Measurements from ENCODE around the gene SH3BGRL3.

The SH3BGRL3 gene

DNA sequence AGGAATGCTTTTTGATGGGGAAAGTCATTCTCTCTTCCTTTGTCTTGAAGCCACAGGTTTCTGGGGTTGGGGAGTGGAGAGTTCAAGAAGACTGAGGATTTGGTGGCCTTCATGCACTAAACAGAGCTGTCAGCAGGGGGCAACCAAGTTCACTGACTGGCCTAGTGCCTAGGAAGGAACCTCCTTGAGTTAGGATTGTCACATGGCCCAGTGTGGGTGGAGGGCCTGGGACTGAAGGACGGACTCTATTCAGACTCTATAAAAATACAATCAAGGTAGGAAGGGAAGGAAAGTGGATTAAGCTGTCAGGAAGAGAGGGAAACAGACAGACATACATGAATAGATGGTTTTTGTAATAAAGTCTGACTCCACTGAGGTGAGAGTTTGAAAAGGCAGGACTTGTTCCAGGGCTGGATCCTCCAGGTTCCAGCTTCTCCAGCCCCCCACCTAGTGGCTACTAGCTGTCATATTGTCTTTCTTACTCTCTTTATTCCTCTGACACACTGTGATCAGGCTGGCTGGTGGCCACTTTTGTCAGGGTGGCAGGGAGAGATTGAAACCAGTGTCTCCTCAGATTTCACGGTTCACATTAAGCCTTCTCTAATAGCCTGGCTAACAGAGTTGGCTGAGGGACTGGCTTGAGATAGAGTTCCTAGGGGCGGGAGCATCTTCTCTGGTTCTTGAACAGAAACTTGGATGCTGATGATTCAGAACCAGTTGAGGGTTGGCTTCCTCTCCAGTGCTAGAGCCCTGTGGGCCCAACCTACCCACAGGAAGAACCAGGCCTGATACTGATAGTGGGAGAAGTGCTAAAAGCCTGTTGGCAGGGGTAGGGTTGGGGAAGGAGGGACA, 4.1 kb upstream of the SH3BGRL3 start:
- DNase-seq = peak; percentile 67

- no peak for DNase-seq
These were observed 3.5 kb upstream of the SH3BGRL3 start for GRCh38 chr1:26276432-26276838.

GRCh38 chr1:26277261-26277661, 2.6 kb upstream of the SH3BGRL3 start:
- DNase-seq = no peak

DNA sequence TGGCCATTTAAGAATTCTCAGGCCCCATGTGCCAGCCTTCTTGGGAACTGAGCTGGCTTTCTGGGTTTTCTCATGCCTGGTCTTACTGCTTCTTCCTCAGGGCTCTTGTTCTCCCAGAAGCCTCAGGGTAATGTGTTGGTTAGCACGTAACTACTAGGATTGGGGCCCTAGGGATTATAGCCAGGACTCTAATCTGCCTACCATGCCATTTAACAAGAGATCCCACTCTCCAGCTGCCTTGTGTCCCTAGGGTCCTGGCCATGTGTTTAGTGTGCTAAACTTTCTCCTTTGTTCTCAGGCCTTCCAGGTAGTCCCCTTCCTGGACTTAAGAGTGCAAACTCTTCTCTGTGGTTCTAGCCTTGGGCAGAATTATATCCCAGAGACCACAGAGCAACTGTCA, 2.2 kb upstream of the SH3BGRL3 start:
- no peak for DNase-seq

DNA sequence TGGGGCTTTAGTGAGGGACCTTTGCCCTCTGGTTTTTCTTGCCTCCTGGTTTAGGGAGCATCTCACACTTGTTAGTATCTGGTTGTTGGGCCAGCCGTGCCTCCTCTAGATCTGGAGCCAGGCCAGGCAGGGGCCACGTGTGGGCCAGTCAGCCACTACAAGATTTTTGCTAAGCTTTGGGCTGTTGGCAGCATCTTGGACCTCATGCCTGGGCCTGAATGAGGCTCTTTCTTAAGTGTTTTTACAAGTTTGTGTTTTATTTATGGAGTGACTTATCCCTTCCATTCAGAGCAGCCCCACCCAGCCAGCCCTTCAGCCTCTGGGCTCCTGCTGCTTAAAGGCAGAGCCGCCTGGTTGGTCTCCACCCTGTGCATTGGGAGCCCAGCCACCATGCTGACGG, 1.6 kb upstream of the SH3BGRL3 start:
- DNase-seq = no peak

DNA sequence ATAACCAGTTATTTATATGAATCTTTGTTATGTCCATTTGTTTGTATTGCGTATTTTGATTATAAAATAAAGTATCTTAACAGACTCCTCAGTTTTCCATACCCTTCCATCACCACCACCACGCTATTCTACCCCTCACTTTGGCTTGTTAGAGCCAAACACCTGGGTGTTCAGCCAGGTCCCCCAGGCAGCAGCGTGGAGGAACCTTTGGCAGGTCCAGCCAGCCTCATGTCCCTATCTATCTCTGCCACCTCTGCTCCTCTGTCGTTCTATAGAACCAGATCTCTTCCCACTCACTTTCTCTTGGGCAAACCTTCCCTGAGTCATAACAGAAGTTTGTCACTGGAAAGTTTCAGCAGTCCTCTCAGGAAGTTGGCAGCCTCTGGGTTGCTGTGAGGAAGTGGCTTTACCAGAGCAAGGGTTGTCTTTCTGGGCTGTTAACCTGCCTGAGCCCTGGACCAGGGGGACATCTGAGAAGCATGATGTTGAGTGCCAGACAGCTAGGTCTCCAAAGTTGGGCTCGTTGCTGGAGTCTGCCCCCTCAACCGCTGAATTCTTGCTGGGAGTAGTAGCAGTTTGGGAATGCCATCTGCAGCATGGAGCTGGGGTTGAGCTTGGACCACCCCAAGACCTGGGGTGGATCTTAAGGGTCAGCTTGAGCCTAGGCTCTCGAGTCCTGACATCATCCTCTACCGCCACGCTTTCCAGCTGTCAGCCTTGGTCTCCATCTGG, 996 bp upstream of the SH3BGRL3 start:
- DNase-seq = no peak

DNA sequence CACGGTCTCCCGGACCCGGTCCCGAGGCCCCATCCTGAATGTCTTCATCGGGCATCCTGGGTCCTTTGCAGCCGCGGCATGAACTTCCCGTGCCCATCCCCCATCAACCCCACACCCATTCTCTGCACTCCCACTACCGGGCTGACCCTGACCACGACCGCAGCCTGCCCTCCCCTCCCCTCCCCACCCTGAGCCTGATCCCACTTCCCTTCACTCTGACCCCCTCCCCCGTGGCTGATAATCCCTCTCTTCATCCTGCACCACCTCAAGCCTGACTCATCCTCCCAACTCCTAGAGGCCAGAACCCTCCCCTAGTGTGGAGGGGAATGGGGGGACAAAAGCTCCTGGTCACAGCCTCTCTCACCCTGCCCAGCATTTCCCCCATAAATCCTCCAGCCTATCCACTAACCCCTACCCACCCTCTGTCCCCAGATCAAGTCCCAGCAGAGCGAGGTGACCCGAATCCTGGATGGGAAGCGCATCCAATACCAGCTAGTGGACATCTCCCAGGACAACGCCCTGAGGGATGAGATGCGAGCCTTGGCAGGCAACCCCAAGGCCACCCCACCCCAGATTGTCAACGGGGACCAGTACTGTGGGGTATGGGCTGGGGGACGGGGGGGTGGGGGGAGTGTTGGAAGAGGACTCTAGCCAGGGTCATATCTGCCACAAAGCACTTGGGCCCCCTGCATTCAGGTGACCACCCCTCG, 602 bp downstream of the SH3BGRL3 start:
- DNase-seq = no peak

GRCh38 chr1:26281091-26281958, 1.4 kb downstream of the SH3BGRL3 start:
- DNase-seq = no peak

DNA sequence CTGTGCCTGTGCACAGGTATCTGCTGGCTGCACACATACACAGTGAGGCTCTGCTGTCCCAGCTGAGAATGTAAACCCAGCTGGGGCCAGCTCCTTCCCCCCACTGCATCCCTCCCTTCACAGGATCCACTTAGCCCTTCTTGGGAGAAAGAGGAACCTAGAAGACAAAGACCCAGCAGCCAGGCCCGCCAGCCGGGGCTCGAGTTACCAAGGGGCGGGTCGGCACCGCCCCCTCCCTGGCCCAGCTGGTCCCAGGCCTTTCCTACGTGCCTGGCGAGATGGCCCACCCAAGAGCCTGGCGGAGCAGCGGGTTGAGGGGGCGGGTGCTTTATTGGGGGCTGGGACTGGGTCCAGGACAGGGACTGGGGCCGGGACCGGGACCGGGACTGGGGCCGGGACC, 2.1 kb downstream of the SH3BGRL3 start:
- peak; percentile 36 for DNase-seq

- DNase-seq = no peak
These were observed 2.6 kb downstream of the SH3BGRL3 start for GRCh38 chr1:26282401-26282918.

DNA sequence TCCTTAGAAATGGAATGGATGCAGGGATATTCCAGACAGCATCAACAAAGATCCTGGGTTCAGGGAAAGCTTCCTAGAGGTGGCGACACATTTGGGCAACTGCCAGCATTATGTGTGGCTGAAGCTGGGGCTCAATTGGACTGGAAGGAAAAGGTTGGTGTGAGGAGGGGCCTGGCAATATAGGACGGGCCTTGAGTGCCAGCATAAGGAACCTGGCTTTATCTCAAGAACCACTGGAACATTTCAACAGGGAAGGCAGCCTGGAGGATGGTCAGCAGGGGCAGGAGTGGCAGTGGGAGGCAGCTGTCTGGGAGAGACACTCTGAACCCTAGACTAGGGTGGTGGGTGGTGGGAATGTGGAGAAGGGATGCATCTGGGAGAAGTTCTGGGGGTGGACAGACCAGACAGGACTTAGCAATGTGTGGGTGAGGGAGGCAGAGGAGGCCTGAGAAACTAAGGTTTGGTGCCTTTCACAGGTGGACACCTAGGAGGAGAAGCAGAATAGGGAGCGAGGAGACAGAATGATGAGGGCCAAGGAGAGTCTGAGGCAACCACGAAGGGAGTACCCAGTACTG, 3.5 kb downstream of the SH3BGRL3 start:
- no peak for DNase-seq

GRCh38 chr1:26283871-26284596, 4.1 kb downstream of the SH3BGRL3 start:
- no peak for DNase-seq

- DNase-seq = no peak
These were observed 4.9 kb downstream of the SH3BGRL3 start for GRCh38 chr1:26284597-26285347.

DNA sequence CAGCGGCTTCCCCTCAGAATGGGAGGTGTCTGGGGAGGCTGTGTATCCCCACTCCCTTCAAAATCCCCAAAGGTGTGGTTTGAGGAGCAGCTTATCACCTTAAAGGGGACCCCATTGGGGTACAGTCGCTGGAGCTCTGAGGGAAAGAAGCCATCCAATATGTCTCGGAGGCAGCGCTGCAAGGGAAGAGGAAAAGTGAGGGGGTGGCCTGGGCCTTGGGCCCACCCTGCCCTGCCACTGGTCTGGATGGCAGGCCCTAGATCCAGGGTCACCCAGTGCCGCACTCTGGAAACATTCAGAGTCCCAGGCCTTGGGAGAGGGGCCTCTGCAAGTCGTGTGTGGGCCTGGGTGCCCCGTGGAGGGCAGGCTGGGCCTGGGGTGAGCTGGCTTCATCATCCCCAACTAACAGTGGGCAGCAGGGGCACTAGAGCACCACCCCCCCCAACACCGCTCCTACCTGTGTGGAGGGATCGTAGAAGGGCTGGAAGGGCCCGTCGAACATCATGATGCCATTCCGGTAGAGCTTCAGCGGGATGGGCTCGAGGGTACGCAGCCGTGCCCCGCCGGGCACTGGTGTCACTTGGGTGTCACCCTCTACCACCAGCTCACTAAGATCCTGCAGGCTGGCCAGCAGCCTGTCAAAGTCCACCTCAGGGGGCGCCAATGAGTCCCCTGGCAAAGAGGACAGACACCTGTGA, 5.6 kb downstream of the SH3BGRL3 start:
- no peak for DNase-seq

GRCh38 chr1:26286064-26286416, 6.2 kb downstream of the SH3BGRL3 start:
- DNase-seq = no peak

GRCh38 chr1:26287033-26287711, 7.3 kb downstream of the SH3BGRL3 start:
- DNase-seq = no peak

DNA sequence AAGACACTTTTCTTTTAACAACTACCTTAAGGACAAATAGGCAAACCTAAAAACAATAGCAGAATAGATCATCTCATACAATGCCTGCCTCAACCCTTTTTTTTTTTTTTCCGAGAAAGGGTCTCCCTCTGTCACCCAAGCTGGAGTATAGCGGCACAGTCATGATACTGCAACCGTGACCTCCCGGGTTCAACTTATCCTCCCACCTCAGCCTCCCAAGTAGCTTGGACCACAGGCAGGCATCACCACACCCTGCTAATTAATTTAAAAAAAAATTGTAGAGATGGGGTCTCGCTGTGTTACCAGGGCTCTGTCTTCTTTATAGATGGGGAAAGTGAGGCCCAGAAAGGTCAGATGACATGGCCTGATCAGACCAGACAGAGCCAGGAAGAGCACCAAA, 7.9 kb downstream of the SH3BGRL3 start:
- DNase-seq = no peak

- DNase-seq = no peak
These were observed 8.5 kb downstream of the SH3BGRL3 start for GRCh38 chr1:26288311-26288941.

Data from right kidney (tissue), 1 donor.